Measurements from ENCODE around the gene PIK3C2A. TPM values are rescaled to one million over a fixed set of nuclear protein-coding genes. Genes with fewer than 3 reads are reported as not detected.

PIK3C2A gene, protein sequence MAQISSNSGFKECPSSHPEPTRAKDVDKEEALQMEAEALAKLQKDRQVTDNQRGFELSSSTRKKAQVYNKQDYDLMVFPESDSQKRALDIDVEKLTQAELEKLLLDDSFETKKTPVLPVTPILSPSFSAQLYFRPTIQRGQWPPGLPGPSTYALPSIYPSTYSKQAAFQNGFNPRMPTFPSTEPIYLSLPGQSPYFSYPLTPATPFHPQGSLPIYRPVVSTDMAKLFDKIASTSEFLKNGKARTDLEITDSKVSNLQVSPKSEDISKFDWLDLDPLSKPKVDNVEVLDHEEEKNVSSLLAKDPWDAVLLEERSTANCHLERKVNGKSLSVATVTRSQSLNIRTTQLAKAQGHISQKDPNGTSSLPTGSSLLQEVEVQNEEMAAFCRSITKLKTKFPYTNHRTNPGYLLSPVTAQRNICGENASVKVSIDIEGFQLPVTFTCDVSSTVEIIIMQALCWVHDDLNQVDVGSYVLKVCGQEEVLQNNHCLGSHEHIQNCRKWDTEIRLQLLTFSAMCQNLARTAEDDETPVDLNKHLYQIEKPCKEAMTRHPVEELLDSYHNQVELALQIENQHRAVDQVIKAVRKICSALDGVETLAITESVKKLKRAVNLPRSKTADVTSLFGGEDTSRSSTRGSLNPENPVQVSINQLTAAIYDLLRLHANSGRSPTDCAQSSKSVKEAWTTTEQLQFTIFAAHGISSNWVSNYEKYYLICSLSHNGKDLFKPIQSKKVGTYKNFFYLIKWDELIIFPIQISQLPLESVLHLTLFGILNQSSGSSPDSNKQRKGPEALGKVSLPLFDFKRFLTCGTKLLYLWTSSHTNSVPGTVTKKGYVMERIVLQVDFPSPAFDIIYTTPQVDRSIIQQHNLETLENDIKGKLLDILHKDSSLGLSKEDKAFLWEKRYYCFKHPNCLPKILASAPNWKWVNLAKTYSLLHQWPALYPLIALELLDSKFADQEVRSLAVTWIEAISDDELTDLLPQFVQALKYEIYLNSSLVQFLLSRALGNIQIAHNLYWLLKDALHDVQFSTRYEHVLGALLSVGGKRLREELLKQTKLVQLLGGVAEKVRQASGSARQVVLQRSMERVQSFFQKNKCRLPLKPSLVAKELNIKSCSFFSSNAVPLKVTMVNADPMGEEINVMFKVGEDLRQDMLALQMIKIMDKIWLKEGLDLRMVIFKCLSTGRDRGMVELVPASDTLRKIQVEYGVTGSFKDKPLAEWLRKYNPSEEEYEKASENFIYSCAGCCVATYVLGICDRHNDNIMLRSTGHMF (N-terminal part only)
- polyA plus RNA-seq (2011; rRNA removed) = 35.9 and 51.0 TPM in 2 replicates
- 5.8 and 6.0 TPM in 2 replicates for polyA plus RNA-seq (2012; cell fraction: cytosol; rRNA removed)
- 3.6 and 6.0 TPM in 2 replicates for polyA plus RNA-seq (2012; cell fraction: nucleus; rRNA removed)
- 28.3 to 31.7 TPM (median 30.7 TPM) in 3 replicates for polyA plus RNA-seq (2017; fragmentation: RNase III; extraction: RNeasy Plus Mini Kit Qiagen cat#74134 plus additional on column Dnase treatment)
- polyA minus RNA-seq (2011; rRNA and poly(A)+ RNA removed) = 17.4 and 20.0 TPM in 2 replicates

- Histone ChIP-seq H3K4me2 (peak within 1 kb of the TSS; percentile 92), H3K9me3 (no peaks in the 10 kb centered on the region), H3K4me1 (peaks cover 23% of the 10 kb centered on the region), H3K27ac (peak within 1 kb of the TSS; percentile 88 to 95), H3K4me3 (peak within 1 kb of the TSS; percentile 96)
- peak; percentile 80 for FAIRE-seq
- 3% methylated on average over 24 of the region's 72 CpGs for WGBS (ENCODE audit: missing lambda C conversion rate)
- ChIA-PET POLR2A (interaction anchor here (0.7 to 1.2 kb wide), 12 partner anchors 10 to 176 kb away, joined by 3 to 16 read pairs (median 4); partner anchors contain the start of genes NCR3LG1, NUCB2 and RPS13), CTCF (interaction anchor here (0.6 to 0.7 kb wide), 2 partner anchors 11 to 260 kb away, joined by 4 read pairs; no protein-coding TSS in a partner anchor)
- DNase-seq (ENCODE audit: low read depth in 1 of 2, low spot score in 1 of 2) = peak; percentile 95
- ATAC-seq = peak; percentile 95 to 96
- peak; percentile 87 for TF ChIP-seq BCL3 (IDR thresholded peaks at IDR 0.05)
- TF ChIP-seq PHF8 (IDR thresholded peaks at IDR 0.05; ENCODE audit: borderline replicate concordance, low read depth) = peak; percentile 94
- TF ChIP-seq POLR2A (IDR thresholded peaks at IDR 0.05; ENCODE audit: low read length) = peak; percentile 94
- TF ChIP-seq JUN (IDR thresholded peaks at IDR 0.05) = peak in 1 of 2 experiments; percentile 83; a peak in 4 of 5 replicates
- TF ChIP-seq SREBF2 (IDR thresholded peaks at IDR 0.05) = no peak
- TF ChIP-seq CEBPB (IDR thresholded peaks at IDR 0.05) = no peak
Measured at GRCh38 chr11:17207317-17208256, at the start of gene PIK3C2A. PIK3C2A (minus strand) TSS chr11:17207986; CDS start chr11:17169741, 38,245 bp downstream.

GRCh38 chr11:17257196-17257595, 49.4 kb upstream of the PIK3C2A start:
- no peak for FAIRE-seq
- peak; percentile 65 to 79; a peak in 5 of 6 replicates for ATAC-seq
- ChIA-PET POLR2A (interaction anchor here (0.7 kb wide), 1 partner anchor 19 kb away, joined by 3 read pairs; the partner anchor contains the start of gene NUCB2), CTCF (interaction anchor here (0.6 to 2.7 kb wide), 3 partner anchors 10 to 248 kb away, joined by 3 to 14 read pairs (median 5); no protein-coding TSS in a partner anchor)
- H3K9me3 ChIP-seq = no peaks in the 10 kb centered on the region
- H3K4me2 ChIP-seq = peak overlapping the region; percentile 48
- 19% methylated on average over 1 of the region's 1 CpG for WGBS (ENCODE audit: missing lambda C conversion rate)
- H3K4me3 ChIP-seq = no peak overlapping the region
- peak in 1 of 2 experiments; percentile 55 for DNase-seq (ENCODE audit: low read depth in 1 of 2, low spot score in 1 of 2)
- peaks cover 28% of the 10 kb centered on the region for H3K4me1 ChIP-seq
- TF ChIP-seq HMGXB4 (CRISPR knock-in tag; IDR thresholded peaks at IDR 0.05; ENCODE audit: borderline replicate concordance) = no peak
- peak overlapping the region; percentile 56 to 84; a peak in 5 of 6 replicates for H3K27ac ChIP-seq

GRCh38 chr11:17256512-17256911, 48.7 kb upstream of the PIK3C2A start:
- Histone ChIP-seq H3K27ac (peak overlapping the region; percentile 56 to 84; a peak in 5 of 6 replicates), H3K4me3 (no peak overlapping the region), H3K4me1 (peaks cover 28% of the 10 kb centered on the region), H3K9me3 (no peaks in the 10 kb centered on the region), H3K4me2 (peak overlapping the region; percentile 48)
- DNase-seq (ENCODE audit: low read depth in 1 of 2, low spot score in 1 of 2) (peak in 1 of 2 experiments; percentile 58), ATAC-seq (peak; percentile 88 to 93), FAIRE-seq (no peak)
- ChIA-PET CTCF (interaction anchor here (1.3 to 2.7 kb wide), 2 partner anchors 11 to 26 kb away, joined by 5 to 14 read pairs; no protein-coding TSS in a partner anchor), POLR2A (interaction anchor here (0.7 kb wide), 1 partner anchor 20 kb away, joined by 3 read pairs; the partner anchor contains the start of gene NUCB2)
- TF ChIP-seq CBX2 (IDR thresholded peaks at IDR 0.05; ENCODE audit: borderline replicate concordance, low read depth) (no peak), EHF (CRISPR knock-in tag; IDR thresholded peaks at IDR 0.05) (no peak), KDM5A (IDR thresholded peaks at IDR 0.05) (no peak), MAX (IDR thresholded peaks at IDR 0.05) (no peak), MAFK (IDR thresholded peaks at IDR 0.05; ENCODE audit: partially characterized antibody) (no peak), CEBPB (IDR thresholded peaks at IDR 0.05) (peak; percentile 15 to 62; a peak in 2 of 4 replicates), JUN (IDR thresholded peaks at IDR 0.05) (0 out of 5 replicates have a peak, but pooled peaks of 1 of the 2 experiments have one; percentile 30), FOSL2 (IDR thresholded peaks at IDR 0.05) (peak; percentile 59; the same call in 1 of the 2 replicates), FOSL2 (CRISPR knock-in tag; IDR thresholded peaks at IDR 0.05) (peak; percentile 81), JUNB (IDR thresholded peaks at IDR 0.05) (peak; percentile 46; the same call in 1 of the 2 replicates), HOXB5 (CRISPR knock-in tag; IDR thresholded peaks at IDR 0.05) (no peak), HOXB13 (CRISPR knock-in tag; IDR thresholded peaks at IDR 0.05; ENCODE audit: low read depth) (no peak), CBX8 (IDR thresholded peaks at IDR 0.05) (no peak)
- TF ChIP-seq, protein P1, sequence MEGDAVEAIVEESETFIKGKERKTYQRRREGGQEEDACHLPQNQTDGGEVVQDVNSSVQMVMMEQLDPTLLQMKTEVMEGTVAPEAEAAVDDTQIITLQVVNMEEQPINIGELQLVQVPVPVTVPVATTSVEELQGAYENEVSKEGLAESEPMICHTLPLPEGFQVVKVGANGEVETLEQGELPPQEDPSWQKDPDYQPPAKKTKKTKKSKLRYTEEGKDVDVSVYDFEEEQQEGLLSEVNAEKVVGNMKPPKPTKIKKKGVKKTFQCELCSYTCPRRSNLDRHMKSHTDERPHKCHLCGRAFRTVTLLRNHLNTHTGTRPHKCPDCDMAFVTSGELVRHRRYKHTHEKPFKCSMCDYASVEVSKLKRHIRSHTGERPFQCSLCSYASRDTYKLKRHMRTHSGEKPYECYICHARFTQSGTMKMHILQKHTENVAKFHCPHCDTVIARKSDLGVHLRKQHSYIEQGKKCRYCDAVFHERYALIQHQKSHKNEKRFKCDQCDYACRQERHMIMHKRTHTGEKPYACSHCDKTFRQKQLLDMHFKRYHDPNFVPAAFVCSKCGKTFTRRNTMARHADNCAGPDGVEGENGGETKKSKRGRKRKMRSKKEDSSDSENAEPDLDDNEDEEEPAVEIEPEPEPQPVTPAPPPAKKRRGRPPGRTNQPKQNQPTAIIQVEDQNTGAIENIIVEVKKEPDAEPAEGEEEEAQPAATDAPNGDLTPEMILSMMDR (IDR thresholded peaks at IDR 0.05) = no peak
- WGBS (ENCODE audit: missing lambda C conversion rate) = 83% methylated on average over 3 of the region's 3 CpGs
